ENCODE measurements around the gene KCNK10. TPM values are rescaled to one million over a fixed set of nuclear protein-coding genes. Genes with fewer than 3 reads are reported as not detected.

The KCNK10 gene
- total RNA-seq, 6 experiments from 2014 or later: not detected

DNA sequence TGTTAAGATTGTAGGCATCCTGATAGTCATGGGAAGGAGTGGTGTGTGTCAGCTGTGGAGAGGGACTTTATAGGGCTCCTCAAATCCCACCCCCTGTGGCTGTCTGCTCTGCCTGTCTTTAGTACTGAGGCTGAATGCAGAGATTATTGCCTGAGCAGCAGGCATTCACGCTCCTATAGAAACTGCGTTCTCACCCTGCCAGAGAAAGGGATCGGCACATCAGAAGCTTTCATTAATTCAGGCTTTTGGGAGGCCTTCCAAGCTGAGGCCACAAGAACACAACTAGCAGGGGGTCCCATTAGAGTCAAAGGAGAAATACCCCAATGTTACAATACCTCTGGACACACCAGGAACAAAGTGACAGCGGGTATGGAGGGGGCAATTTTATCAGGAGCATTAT lies 12.6 kb downstream of the KCNK10 start:
- H3K9me3 Mint-ChIP-seq: no peaks in the 10 kb centered on the region
- no peaks in the 10 kb centered on the region for H3K4me1 Mint-ChIP-seq (ENCODE audit: low read depth)
- H3K4me3 Mint-ChIP-seq: no peak overlapping the region
- H3K27me3 Mint-ChIP-seq (ENCODE audit: insufficient read depth): no peaks in the 10 kb centered on the region; the same call in 1 of the 2 replicates
- H3K36me3 Mint-ChIP-seq (ENCODE audit: low read depth): no peaks in the 10 kb centered on the region
- no peak overlapping the region for H3K27ac Mint-ChIP-seq
- no peak for DNase-seq
- TF ChIP-seq, protein P1, sequence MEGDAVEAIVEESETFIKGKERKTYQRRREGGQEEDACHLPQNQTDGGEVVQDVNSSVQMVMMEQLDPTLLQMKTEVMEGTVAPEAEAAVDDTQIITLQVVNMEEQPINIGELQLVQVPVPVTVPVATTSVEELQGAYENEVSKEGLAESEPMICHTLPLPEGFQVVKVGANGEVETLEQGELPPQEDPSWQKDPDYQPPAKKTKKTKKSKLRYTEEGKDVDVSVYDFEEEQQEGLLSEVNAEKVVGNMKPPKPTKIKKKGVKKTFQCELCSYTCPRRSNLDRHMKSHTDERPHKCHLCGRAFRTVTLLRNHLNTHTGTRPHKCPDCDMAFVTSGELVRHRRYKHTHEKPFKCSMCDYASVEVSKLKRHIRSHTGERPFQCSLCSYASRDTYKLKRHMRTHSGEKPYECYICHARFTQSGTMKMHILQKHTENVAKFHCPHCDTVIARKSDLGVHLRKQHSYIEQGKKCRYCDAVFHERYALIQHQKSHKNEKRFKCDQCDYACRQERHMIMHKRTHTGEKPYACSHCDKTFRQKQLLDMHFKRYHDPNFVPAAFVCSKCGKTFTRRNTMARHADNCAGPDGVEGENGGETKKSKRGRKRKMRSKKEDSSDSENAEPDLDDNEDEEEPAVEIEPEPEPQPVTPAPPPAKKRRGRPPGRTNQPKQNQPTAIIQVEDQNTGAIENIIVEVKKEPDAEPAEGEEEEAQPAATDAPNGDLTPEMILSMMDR (IDR thresholded peaks at IDR 0.05): no peak

DNA sequence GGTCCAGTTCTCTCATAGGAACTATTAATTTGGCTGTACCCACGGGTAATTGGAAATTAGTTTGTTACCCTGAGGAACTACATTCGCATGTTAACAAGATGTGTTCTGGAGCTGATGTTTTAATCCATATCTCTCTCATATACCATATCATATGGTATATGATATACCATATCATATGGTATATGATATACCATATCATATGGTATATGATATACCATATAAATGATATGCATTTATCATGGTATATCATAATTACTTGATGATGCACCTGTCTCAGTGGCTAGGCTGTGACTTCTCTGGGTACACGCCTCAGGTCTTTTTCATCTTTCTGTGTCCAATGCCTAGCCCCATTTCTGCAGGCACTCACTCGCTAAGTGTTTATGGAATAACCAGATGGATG lies 13.0 kb downstream of the KCNK10 start:
- TF ChIP-seq, protein P1 (IDR thresholded peaks at IDR 0.05): no peak
- Mint-ChIP-seq H3K9me3 (no peaks in the 10 kb centered on the region), H3K27me3 (ENCODE audit: insufficient read depth) (no peaks in the 10 kb centered on the region; the same call in 1 of the 2 replicates), H3K27ac (no peak overlapping the region), H3K36me3 (ENCODE audit: low read depth) (no peaks in the 10 kb centered on the region), H3K4me1 (ENCODE audit: low read depth) (no peaks in the 10 kb centered on the region), H3K4me3 (no peak overlapping the region)
- DNase-seq: no peak

DNA sequence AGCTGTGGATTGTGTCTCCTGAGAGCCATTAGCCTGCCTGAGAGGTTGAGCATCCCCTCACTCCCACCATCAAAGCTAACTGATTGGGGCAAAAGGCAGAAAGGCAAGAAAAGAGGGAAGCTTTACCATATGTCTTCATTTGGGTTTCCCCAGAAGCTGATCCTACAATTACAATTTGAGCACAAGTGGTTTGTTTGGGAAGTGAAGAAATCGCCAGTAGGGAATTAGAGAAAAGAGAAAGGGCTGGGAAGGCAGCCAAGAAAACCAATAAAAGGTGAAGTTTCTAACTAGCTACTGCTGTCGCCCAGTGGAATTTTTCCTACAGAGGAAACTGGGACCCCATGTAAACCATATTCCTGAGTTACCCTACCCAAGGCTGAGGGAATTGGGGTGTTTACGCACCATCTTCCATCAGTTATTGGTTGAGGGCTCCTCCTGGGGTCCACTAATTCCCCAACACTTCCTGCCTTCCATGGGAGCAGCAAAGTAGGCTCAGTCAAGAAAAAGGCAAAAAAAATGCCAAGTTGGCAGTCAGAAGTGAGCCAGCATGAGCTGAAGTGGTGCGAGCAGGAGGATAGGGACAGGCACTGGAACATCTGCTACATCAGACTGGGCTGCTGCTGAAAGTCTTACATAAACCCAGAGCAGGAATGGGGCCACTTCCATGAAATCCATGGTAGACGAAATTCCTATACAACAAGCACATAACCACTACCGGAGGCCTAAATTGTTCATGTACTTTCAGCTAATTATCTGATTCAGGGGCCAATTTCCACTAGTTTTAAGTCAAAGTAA lies 17.3 kb downstream of the KCNK10 start:
- Mint-ChIP-seq H3K4me3 (no peak overlapping the region), H3K27ac (no peak overlapping the region), H3K9me3 (peaks cover 4% of the 10 kb centered on the region; the same call in 1 of the 2 replicates), H3K27me3 (ENCODE audit: insufficient read depth) (no peaks in the 10 kb centered on the region; the same call in 1 of the 2 replicates), H3K36me3 (ENCODE audit: low read depth) (no peaks in the 10 kb centered on the region), H3K4me1 (ENCODE audit: low read depth) (no peaks in the 10 kb centered on the region)
- DNase-seq: no peak
- TF ChIP-seq, protein P1 (IDR thresholded peaks at IDR 0.05): no peak

DNA sequence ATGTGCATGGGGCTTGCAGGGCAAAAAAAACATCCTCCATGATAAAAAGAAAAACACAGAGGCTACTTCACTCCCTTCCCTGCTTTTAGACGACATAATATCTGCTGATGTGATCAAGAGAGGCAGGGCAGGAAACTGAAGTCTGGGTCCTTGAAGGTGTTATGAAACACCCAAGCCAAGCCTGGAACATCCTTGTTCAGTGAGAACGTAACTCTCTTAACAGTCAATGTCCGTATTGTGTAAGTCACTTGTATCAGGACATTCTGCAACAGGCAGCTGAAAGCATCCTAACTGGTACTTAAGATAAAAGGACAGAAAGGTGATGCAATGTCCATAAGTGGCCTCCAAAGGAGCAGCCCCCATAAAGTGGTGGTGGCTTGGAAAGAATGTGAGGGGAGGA lies 20.0 kb downstream of the KCNK10 start:
- Mint-ChIP-seq H3K27ac (no peak overlapping the region), H3K4me1 (ENCODE audit: low read depth) (no peaks in the 10 kb centered on the region), H3K36me3 (ENCODE audit: low read depth) (no peaks in the 10 kb centered on the region), H3K27me3 (ENCODE audit: insufficient read depth) (peaks cover 2% of the 10 kb centered on the region), H3K9me3 (peaks cover 4% of the 10 kb centered on the region; the same call in 1 of the 2 replicates), H3K4me3 (no peak overlapping the region)
- no peak for DNase-seq
- TF ChIP-seq, protein P1 (IDR thresholded peaks at IDR 0.05): no peak

DNA sequence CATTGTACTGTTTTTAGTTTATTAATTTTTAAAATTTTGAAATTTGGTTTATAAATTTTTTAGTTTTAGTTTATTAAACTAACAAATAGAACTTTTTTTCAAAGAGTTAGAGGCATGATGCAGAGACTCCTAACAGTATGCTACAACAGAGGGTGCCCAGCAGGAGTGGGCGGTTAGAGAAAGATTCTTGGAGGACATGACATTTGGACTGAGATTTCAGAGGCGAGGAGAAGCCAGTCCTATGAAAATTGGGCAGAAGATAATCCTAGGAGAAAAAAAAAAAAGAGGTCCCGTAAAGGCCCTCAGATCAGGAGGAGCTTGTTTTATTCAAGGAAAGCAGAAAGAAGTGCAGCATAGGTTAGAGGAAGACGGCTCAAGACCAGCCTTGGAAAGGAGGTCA lies 21.7 kb downstream of the KCNK10 start:
- H3K27ac Mint-ChIP-seq: no peak overlapping the region
- DNase-seq: no peak
- TF ChIP-seq, protein P1 (IDR thresholded peaks at IDR 0.05): no peak
- H3K9me3 Mint-ChIP-seq: peaks cover 4% of the 10 kb centered on the region; the same call in 1 of the 2 replicates
- H3K4me3 Mint-ChIP-seq: no peak overlapping the region
- no peaks in the 10 kb centered on the region for H3K36me3 Mint-ChIP-seq (ENCODE audit: low read depth)
- no peaks in the 10 kb centered on the region for H3K4me1 Mint-ChIP-seq (ENCODE audit: low read depth)
- H3K27me3 Mint-ChIP-seq (ENCODE audit: insufficient read depth): peaks cover 4% of the 10 kb centered on the region

Data from HFFc6 (cell line).